ENCODE measurements around the gene TDP1. TPM values are rescaled to one million over a fixed set of nuclear protein-coding genes. Genes with fewer than 3 reads are reported as not detected.

Gene TDP1
- total RNA-seq, 1 donor from 2014 or later, result 54.3 TPM

DNA sequence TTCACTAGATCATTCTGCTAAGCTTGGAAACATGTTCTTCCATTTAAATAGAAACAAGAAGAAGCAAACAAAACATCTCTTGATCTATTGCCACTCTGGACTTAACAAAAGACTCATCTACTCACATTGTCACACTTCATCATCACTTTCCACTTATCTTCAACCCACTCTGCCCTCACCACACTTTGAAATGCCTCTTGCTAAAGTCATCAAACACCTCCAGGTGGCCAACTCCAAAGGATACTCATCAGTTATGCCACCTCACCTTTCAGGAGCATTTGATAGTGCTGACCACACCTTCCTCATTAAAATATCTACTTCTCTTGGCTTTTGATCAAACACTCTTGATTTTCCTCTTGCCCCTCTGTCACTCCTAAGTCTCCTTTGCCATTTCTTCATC, 8.4 kb upstream of the TDP1 start:
- TF ChIP-seq, protein P1, sequence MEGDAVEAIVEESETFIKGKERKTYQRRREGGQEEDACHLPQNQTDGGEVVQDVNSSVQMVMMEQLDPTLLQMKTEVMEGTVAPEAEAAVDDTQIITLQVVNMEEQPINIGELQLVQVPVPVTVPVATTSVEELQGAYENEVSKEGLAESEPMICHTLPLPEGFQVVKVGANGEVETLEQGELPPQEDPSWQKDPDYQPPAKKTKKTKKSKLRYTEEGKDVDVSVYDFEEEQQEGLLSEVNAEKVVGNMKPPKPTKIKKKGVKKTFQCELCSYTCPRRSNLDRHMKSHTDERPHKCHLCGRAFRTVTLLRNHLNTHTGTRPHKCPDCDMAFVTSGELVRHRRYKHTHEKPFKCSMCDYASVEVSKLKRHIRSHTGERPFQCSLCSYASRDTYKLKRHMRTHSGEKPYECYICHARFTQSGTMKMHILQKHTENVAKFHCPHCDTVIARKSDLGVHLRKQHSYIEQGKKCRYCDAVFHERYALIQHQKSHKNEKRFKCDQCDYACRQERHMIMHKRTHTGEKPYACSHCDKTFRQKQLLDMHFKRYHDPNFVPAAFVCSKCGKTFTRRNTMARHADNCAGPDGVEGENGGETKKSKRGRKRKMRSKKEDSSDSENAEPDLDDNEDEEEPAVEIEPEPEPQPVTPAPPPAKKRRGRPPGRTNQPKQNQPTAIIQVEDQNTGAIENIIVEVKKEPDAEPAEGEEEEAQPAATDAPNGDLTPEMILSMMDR (conservative IDR thresholded peaks at IDR 0.05), result no peak
- H3K27me3 Mint-ChIP-seq (ENCODE audit: low read depth), result no peaks in the 10 kb centered on the region
- H3K36me3 Mint-ChIP-seq (ENCODE audit: low read depth), result peaks cover 5% of the 10 kb centered on the region
- H3K4me1 Mint-ChIP-seq, result no peaks in the 10 kb centered on the region
- no peaks in the 10 kb centered on the region for H3K9me3 Mint-ChIP-seq
- H3K27ac Mint-ChIP-seq (ENCODE audit: unreplicated experiment), result no peak overlapping the region
- H3K4me3 Mint-ChIP-seq, result no peak overlapping the region
- no peak for DNase-seq (ENCODE audit: low read depth, low spot score)

GRCh38 chr14:89952576-89952975, 3.2 kb upstream of the TDP1 start:
- Mint-ChIP-seq H3K9me3 (no peaks in the 10 kb centered on the region), H3K36me3 (ENCODE audit: low read depth) (peaks cover 5% of the 10 kb centered on the region), H3K4me3 (peak overlapping the region; percentile 96), H3K27ac (ENCODE audit: unreplicated experiment) (no peak overlapping the region), H3K4me1 (peaks cover 42% of the 10 kb centered on the region), H3K27me3 (ENCODE audit: low read depth) (no peaks in the 10 kb centered on the region)
- TF ChIP-seq, protein P1 (conservative IDR thresholded peaks at IDR 0.05), result no peak
- no peak for DNase-seq (ENCODE audit: low read depth, low spot score)

DNA sequence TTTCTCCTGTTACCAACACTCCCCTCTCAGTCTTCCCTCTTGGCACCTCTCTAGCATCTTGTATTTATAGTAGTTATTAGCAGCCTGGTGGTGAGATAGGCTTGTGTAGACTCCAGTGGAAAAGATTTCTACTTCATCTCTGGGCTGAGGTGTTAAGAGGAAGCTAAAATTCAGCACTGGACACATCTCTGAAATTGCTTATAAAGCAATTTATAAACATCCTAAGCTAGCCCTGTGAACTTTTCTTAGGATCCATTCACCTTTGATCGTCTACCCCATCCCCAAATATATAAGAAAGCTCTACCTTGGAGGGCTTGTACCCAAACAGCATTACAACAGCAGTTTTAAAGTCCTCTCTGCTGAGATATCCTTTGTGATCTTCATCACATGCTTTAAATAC, 2.1 kb upstream of the TDP1 start:
- Mint-ChIP-seq H3K9me3 (no peaks in the 10 kb centered on the region), H3K27me3 (ENCODE audit: low read depth) (no peaks in the 10 kb centered on the region), H3K27ac (ENCODE audit: unreplicated experiment) (no peak overlapping the region), H3K4me3 (peak overlapping the region; percentile 96), H3K36me3 (ENCODE audit: low read depth) (peaks cover 1% of the 10 kb centered on the region), H3K4me1 (peaks cover 45% of the 10 kb centered on the region)
- DNase-seq (ENCODE audit: low read depth, low spot score), result no peak
- TF ChIP-seq, protein P1 (conservative IDR thresholded peaks at IDR 0.05), result no peak

GRCh38 chr14:89954070-89955021, 1.4 kb upstream of the TDP1 start, which contains the start of gene EFCAB11:
Gene EFCAB11 (minus strand): TSS chr14:89954730. CDS start chr14:89954660, 70 bp downstream.
- TF ChIP-seq, protein P1 (conservative IDR thresholded peaks at IDR 0.05), result peak; percentile 40

GRCh38 chr14:89955022-89955744, 544 bp upstream of the TDP1 start:
- Mint-ChIP-seq H3K36me3 (ENCODE audit: low read depth) (no peaks in the 10 kb centered on the region), H3K4me1 (peaks cover 45% of the 10 kb centered on the region), H3K4me3 (peak overlapping the region; percentile 96), H3K9me3 (no peaks in the 10 kb centered on the region), H3K27me3 (ENCODE audit: low read depth) (no peaks in the 10 kb centered on the region), H3K27ac (ENCODE audit: unreplicated experiment) (peak overlapping the region; percentile 77)
- TF ChIP-seq, protein P1 (conservative IDR thresholded peaks at IDR 0.05), result no peak
- no peak for DNase-seq (ENCODE audit: low read depth, low spot score)

More at GRCh38 chr14:89954070-89955021, 1.4 kb upstream of the TDP1 start, which contains the start of gene EFCAB11:
- H3K9me3 Mint-ChIP-seq, result no peaks in the 10 kb centered on the region
- H3K4me3 Mint-ChIP-seq, result peak within 1 kb of the TSS; percentile 96
- peaks cover 45% of the 10 kb centered on the region for H3K4me1 Mint-ChIP-seq
- H3K27me3 Mint-ChIP-seq (ENCODE audit: low read depth), result no peaks in the 10 kb centered on the region
- no peaks in the 10 kb centered on the region for H3K36me3 Mint-ChIP-seq (ENCODE audit: low read depth)
- DNase-seq (ENCODE audit: low read depth, low spot score), result peak; percentile 89
- H3K27ac Mint-ChIP-seq (ENCODE audit: unreplicated experiment), result peak within 1 kb of the TSS; percentile 92

Data from neural crest cell (in vitro differentiated cells).